ENCODE measurements around the gene ZNF500.

DNA sequence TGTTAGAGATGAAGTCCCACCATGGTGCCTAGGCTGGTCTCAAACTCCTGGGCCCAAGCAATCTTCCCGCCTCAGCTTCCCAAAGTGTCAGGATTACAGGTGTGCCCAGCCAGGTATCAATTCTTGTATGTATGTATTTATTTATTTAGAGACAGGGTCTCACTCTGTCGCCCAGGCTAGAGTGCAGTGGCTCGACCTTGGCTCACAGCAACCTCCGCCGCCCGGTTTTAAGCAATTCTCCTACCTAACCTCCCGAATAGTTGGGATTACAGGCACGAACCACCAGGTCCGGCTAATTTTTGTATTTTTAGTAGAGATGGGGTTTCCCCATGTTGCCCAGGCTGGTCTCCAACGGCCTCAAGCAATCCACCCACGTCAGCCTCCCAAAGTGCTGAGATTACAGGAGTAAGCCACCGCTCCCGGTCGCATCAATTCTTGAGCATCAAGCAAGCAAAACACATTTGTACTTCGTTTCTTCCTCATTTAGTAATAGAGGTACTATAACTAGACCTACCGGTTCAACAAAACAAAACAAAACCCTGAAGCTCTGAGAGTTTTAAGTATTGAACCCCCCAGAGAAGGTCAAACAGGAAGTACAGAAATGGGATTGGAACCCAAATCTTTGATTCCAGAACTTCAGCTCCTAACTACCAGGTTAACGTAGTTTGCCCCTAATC lies 1.0 kb upstream of the ZNF500 start:
- TF ChIP-seq CTCF (IDR thresholded peaks at IDR 0.05) (no peak), POLR2A (IDR thresholded peaks at IDR 0.05) (no peak), POLR2AphosphoS5 (IDR thresholded peaks at IDR 0.05) (no peak)
